ENCODE data around the gene CADM2. TPM values are rescaled to one million over a fixed set of nuclear protein-coding genes. Genes with fewer than 3 reads are reported as not detected.
"Not testable (repeated sequence)": the region's sequence is repeated elsewhere in the genome, so short reads cannot be mapped to it uniquely, and the experiment has no call there.

CADM2 gene
- total RNA-seq = 4.4 and 5.8 TPM in 2 replicates
- long read RNA-seq, partial matches to known transcripts = 0 of 4 reads
- long read RNA-seq, other reads (novel, unspliced or antisense) = 4 of 4 reads

DNA sequence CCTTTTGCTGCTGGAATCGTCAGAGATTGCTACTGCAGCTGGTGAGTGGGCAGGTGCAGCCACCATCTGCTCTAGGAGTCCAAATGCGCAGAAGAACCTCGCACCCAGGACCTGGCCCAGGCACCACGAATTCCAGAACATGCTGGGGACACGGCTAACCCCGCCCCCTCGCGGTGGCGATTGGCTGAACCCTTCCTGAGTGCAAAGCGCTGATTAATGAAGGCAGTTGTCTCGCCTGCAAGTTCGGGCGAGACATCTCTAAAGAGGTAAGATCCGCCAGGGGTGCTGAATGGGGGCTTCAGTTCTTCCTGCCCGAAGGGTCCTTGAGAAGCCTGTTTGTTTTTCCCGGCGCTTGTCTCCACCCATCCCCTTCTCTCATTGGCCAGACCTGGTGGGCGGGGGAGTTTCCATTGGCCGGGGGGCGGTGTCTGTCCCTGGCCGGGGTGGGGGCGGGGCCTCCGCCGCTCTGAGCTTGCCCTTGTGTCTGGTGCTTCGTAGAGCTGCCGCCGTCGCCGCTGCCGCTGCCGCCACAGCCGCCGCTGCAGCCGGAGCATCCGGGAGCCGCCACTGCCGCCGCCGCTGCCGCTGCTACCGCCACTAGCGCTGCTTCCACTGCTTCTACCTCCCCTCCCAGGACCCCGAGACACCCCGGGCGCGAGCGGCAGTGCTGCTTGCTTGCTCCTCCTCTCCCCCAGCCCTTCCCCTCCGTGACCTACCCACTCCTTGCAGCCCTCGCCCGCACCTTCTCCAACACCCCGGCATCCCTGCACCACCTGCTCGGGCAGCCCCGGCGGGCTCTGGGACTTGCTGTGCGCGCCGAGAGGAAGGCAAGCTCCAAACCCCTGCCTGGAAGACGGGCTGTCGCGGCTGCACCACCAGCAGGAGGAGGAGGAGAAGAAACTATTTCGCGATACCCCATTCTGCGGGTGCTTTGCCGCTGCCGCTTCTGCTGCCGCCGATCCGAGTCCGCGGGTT lies at the start of gene CADM2:
Gene CADM2 (plus strand): TSS at position 495 of the 975 bp plus-strand sequence.
- Mint-ChIP-seq H3K4me3 (ENCODE audit: low read depth) (peak within 1 kb of the TSS; percentile 77), H3K4me1 (ENCODE audit: low read depth) (peaks cover 19% of the 10 kb centered on the region), H3K9me3 (ENCODE audit: low read depth) (no peaks in the 10 kb centered on the region), H3K36me3 (ENCODE audit: insufficient read depth) (no peaks in the 10 kb centered on the region), H3K27ac (peak within 1 kb of the TSS; percentile 37), H3K27me3 (peaks cover 49% of the 10 kb centered on the region)
- peak; percentile 88 for DNase-seq (ENCODE audit: low spot score, unreplicated experiment)
- TF ChIP-seq CTCF (IDR thresholded peaks at IDR 0.05; ENCODE audit: unreplicated experiment) = peak; percentile 31

GRCh38 chr3:84918592-84918991 lies 40.2 kb upstream of the CADM2 start:
- not testable (repeated sequence) for H3K9me3 Mint-ChIP-seq (ENCODE audit: low read depth); H3K4me1 Mint-ChIP-seq (ENCODE audit: low read depth); DNase-seq (ENCODE audit: low spot score, unreplicated experiment); H3K4me3 Mint-ChIP-seq (ENCODE audit: low read depth); H3K27me3 Mint-ChIP-seq; H3K36me3 Mint-ChIP-seq (ENCODE audit: insufficient read depth); H3K27ac Mint-ChIP-seq

DNA sequence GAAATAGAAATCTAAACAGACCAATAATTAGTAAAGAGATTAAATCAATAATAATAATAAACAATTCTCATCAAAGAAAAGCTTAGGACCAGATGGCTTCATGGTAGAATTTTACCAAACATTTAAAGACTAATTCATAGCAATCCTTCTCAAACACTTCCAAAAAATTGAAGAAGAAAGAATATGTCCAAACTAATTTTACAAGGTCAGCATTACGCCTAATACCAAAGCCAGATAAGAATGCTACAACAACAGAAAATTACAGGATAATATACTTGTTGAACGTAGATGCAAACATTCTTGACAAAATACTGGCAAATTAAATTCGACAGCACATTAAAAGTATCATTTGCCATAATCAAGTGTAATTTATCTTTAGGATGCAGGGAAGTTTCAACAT lies 36.1 kb upstream of the CADM2 start:
- no peak overlapping the region for H3K4me3 Mint-ChIP-seq (ENCODE audit: low read depth)
- H3K9me3 Mint-ChIP-seq (ENCODE audit: low read depth) = peaks cover 9% of the 10 kb centered on the region
- H3K36me3 Mint-ChIP-seq (ENCODE audit: insufficient read depth) = peaks cover 2% of the 10 kb centered on the region
- H3K27ac Mint-ChIP-seq = no peak overlapping the region
- DNase-seq (ENCODE audit: low spot score, unreplicated experiment) = no peak
- no peaks in the 10 kb centered on the region for H3K27me3 Mint-ChIP-seq
- TF ChIP-seq CTCF (IDR thresholded peaks at IDR 0.05; ENCODE audit: unreplicated experiment) = no peak
- H3K4me1 Mint-ChIP-seq (ENCODE audit: low read depth) = no peaks in the 10 kb centered on the region

DNA sequence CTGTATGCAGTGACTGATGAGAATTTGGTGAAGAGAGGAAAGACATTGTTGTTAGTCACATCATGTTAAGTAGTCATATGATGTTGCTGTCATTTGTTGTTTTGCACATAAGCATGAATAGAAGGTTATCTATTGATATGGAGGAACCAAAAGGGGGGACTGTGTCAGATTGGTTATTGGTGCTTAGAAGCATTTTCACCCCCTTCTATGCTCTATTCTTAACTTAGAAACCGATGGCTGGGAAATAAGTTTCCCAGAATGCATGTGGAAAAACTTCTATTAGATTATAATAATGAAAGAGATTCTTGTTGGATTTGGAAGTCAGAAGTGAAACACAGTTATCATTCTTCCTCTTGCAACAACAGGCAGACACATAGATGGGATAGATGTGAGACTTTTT lies 33.2 kb upstream of the CADM2 start:
- H3K4me3 Mint-ChIP-seq (ENCODE audit: low read depth) = no peak overlapping the region
- DNase-seq (ENCODE audit: low spot score, unreplicated experiment) = no peak
- no peaks in the 10 kb centered on the region for H3K36me3 Mint-ChIP-seq (ENCODE audit: insufficient read depth)
- no peak for TF ChIP-seq CTCF (IDR thresholded peaks at IDR 0.05; ENCODE audit: unreplicated experiment)
- H3K9me3 Mint-ChIP-seq (ENCODE audit: low read depth) = peaks cover 6% of the 10 kb centered on the region
- no peaks in the 10 kb centered on the region for H3K27me3 Mint-ChIP-seq
- no peak overlapping the region for H3K27ac Mint-ChIP-seq
- no peaks in the 10 kb centered on the region for H3K4me1 Mint-ChIP-seq (ENCODE audit: low read depth)

DNA sequence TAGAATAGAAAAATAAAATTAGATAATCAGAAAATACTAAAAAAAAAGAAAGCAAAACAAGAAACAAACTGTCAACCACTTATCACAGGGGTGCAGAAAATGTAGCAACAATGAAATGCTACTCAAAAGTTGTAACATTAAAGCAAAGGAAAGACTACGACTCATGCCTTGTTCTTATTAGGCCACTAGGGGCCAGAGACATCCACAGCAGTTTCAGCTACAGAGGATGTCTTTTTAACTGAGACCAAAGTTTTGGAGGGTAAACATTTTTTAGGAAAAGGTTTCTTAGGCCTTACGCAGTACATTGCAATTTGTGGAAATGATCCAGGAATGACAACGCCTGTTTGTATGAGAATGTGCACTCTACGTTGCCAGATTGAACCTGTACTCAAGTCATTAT lies 15.4 kb upstream of the CADM2 start:
- no peaks in the 10 kb centered on the region for H3K36me3 Mint-ChIP-seq (ENCODE audit: insufficient read depth)
- H3K27ac Mint-ChIP-seq = no peak overlapping the region
- no peak overlapping the region for H3K4me3 Mint-ChIP-seq (ENCODE audit: low read depth)
- no peaks in the 10 kb centered on the region for H3K9me3 Mint-ChIP-seq (ENCODE audit: low read depth)
- DNase-seq (ENCODE audit: low spot score, unreplicated experiment) = no peak
- H3K27me3 Mint-ChIP-seq = no peaks in the 10 kb centered on the region
- no peaks in the 10 kb centered on the region for H3K4me1 Mint-ChIP-seq (ENCODE audit: low read depth)
- TF ChIP-seq CTCF (IDR thresholded peaks at IDR 0.05; ENCODE audit: unreplicated experiment) = peak; percentile 56
